GM10248 (cell line): ENCODE measurements around the gene RNF220.

Experiments used
- CTCF ChIA-PET: fragments of 300-600 bp; sonication (Branson Sonifier 250); formaldehyde crosslinking; extraction: SDS; loops from one replicate; lab custom pipeline; 2021; ENCODE audit warnings: antibody characterized with exemption; lab: Yijun Ruan, JAX
- POLR2A ChIA-PET: fragments of 350-650 bp; sonication (Branson Sonifier 250); formaldehyde crosslinking; extraction: SDS; loops from one replicate; lab custom pipeline; 2020; ENCODE audit warnings: antibody characterized with exemption; lab: Yijun Ruan, JAX
- DNase-seq: peaks from one replicate; pipeline ENCODE4 v3.0.0; 2012; ENCODE audit errors: extremely low spot score
- TF ChIP-seq, protein P1 (sequence below): IDR thresholded peaks from 2 replicates; pipeline ENCODE4 v1.5.1; 2012; ENCODE audit warnings: mild to moderate bottlenecking, low read depth; ENCODE audit errors: extremely low read depth, missing control alignments, control extremely low read depth

The RNF220 gene

DNA sequence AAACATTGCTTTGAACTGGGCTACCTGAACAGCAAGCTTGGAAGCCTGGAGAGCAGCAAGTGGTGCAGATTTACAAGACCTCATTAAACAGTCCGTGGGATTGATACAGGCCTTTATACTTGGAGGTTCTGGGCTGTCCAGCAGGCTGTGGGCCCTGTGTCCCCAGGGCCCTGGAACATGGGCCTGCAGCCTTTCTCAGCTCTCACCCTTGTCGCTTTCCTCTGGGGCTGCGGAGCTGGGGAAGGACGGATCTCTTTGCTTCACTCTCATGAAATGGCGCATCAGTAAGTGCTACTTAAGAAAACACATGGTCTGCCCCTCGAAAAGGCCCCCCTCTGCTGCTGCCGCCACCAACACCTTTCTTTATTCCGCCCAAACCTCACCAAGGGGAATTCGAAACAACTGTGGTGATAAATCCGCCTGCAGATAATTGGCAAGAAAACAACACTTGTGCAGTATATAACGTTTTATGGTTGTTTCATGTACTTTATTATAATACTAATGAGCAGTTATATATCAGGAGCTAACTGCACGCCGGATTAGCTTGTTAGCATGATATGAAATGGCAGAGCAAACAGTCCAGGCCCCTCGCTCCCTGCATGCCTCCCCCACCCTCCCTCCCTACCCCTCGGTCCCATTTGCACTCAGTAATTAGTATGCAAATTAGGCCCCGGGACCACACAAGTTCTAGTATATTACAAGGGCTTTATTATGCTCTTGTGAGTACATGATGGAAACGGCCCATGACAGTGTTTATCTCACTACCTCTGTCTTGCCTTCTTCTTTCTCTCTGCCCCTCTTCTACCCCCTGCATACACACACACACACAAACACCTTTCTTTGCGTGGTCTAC lies 131.5 kb downstream of the RNF220 start:
- DNase-seq, result no peak
- ChIA-PET CTCF (interaction anchor here (1.2 kb wide), 1 partner anchor 20 kb away, joined by 3 read pairs; no protein-coding TSS in a partner anchor), POLR2A (no interaction called here)
- TF ChIP-seq, protein P1, sequence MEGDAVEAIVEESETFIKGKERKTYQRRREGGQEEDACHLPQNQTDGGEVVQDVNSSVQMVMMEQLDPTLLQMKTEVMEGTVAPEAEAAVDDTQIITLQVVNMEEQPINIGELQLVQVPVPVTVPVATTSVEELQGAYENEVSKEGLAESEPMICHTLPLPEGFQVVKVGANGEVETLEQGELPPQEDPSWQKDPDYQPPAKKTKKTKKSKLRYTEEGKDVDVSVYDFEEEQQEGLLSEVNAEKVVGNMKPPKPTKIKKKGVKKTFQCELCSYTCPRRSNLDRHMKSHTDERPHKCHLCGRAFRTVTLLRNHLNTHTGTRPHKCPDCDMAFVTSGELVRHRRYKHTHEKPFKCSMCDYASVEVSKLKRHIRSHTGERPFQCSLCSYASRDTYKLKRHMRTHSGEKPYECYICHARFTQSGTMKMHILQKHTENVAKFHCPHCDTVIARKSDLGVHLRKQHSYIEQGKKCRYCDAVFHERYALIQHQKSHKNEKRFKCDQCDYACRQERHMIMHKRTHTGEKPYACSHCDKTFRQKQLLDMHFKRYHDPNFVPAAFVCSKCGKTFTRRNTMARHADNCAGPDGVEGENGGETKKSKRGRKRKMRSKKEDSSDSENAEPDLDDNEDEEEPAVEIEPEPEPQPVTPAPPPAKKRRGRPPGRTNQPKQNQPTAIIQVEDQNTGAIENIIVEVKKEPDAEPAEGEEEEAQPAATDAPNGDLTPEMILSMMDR, result no peak

DNA sequence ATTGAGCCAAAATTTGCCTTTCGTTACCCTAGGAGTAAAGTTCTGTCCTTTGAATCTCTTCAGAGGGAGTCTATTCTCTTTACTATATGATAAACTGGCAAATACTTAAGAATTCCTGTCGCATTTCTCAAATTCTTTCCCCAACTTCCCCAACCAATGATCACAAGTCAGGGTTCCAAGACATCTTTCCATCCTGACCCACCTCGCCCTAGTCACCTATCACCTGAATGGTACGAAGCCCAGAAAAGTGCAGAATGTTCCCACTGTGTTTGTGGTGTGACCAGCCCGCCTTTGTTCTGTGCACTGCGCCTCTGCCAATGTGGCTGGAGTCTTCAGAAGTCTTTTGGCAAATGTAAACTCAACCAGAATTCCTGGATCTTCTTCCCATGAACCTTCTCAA lies 132.5 kb downstream of the RNF220 start:
- ChIA-PET CTCF (interaction anchor here (1.3 kb wide), 2 partner anchors 10 to 25 kb away, joined by 3 read pairs; no protein-coding TSS in a partner anchor), POLR2A (no interaction called here)
- TF ChIP-seq, protein P1, result no peak
- no peak for DNase-seq

DNA sequence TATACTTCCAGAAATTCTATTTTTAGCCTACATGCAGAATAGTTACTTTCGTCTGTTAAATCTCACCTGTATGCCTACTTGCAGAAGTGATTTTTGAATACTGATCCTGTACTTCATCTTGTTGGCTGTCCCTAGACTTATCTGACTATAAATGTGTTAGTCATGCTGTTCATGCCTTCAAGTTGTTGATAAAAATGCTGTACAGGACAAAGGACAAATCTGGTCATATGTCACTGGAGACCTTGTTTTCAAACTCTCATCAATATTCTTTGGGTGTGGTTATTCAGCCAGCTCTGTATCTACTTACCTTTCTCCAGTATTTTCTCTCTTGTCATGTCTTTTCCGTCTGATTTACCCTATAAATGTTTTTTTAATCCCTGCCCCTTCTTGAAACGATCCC lies 132.9 kb downstream of the RNF220 start:
- DNase-seq, result no peak
- POLR2A ChIA-PET, result no interaction called here
- CTCF ChIA-PET, result interaction anchor here (1.3 kb wide), 2 partner anchors 10 to 25 kb away, joined by 3 read pairs; no protein-coding TSS in a partner anchor
- TF ChIP-seq, protein P1, result no peak

DNA sequence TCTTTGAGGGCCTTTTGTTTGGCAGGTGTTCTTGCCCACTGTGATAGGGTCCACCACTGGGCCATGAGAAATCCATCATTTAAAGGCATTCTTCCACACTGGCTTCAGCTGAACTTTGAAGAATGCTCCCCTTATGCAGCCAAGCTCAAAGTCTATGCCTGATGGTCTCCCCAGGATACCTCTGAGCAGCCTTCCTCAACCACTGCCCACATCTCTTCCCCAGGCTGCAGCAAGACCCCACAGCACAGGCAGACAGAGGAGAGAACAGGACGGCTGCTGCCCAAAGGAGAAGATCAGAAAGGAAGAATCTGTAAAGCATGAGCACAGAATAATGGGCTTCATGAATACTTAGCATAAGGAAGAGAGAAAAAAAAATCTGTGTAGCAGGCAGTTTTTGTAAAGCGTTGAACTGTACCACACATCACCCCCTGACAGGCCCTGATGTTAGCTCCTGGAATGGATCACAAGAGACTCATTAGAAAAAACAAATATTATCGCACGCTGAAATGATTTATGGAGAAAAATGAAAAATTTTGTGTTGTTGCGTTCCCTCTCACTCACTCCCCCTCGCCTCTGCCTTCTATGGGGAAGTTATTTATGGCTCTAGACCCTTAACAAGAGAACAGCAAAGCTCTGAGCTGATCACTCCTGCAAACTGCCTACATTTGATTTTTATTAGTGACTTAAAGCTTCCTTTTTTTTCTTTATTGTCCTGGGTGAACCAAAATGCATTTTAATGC lies 135.1 kb downstream of the RNF220 start:
- POLR2A ChIA-PET, result no interaction called here
- TF ChIP-seq, protein P1, result no peak
- no peak for DNase-seq
- CTCF ChIA-PET, result interaction anchor here (0.8 to 1.0 kb wide), 2 partner anchors 7 to 55 kb away, joined by 3 read pairs; no protein-coding TSS in a partner anchor

DNA sequence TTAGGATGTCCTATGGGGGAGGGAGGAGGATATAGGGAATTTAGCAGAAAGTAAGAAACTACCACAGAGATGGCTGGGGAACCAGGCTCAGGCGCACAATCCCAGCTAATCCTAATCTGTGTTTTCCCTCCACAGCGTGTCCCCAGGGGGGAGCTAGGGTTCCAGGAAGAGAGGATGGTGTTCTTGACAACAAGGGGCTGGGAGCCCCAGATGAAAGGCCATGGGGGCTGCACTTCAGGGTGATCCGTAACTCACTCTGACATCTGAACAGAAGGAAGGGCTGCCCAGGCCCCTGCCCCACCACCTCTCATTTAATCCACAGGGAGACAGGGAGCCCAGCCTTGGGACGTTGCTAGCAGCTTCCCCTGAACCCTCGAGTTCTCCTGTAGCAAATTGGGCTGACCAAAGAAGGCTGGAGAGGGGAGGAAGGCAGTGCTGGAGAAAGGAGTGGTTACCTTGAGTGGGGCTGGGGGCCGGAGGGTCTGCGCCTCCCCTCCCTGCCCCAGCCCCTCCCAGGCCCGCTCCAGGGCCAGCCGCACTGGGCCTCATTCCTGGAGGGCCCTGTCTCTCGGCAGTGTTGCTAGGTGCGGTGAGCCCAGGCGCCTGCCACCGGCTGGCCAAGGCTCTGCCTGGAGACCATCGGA lies 137.5 kb downstream of the RNF220 start:
- no peak for DNase-seq
- CTCF ChIA-PET, result interaction anchor here (1.8 kb wide), 1 partner anchor 10 kb away, joined by 7 read pairs; no protein-coding TSS in a partner anchor
- TF ChIP-seq, protein P1, result no peak
- POLR2A ChIA-PET, result no interaction called here

DNA sequence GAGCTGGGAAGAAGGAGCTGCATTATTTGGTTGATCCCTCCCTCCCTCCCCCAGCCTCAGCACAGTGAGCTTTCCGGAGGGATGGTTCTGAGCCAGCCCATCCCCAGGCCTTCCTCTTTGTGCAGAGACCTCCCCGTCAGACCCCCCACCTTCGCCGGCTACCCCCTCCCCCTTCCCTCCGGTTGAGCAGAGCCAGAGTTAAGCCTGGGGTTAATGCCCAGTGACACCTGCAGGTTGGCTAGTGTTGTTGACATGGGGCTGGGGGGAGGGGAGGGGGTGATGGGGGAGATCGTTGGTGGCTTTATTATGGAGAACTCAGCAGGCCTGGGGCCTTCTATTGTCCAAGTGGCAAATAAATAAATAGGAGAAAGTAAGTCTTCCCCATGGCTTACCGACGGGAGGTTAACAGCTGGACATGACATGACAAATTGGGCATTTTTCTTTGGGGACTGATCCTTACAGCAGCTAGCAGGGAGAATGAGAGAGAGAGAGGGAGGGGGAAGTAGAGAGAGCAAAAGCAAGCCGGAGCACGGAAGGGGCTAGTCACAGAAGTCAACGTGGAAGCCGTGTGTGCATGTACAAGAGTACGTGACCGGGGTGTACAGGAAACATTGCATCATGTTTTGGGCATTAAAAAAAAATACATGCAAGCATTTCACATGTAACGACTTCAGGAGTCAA lies 138.1 kb downstream of the RNF220 start:
- CTCF ChIA-PET, result interaction anchor here (1.5 kb wide), 1 partner anchor 29 kb away, joined by 4 read pairs; no protein-coding TSS in a partner anchor
- TF ChIP-seq, protein P1, result no peak
- POLR2A ChIA-PET, result no interaction called here
- no peak for DNase-seq
